ENCODE results near the gene FUT1. TPM values are rescaled to one million over a fixed set of nuclear protein-coding genes. Genes with fewer than 3 reads are reported as not detected.

FUT1 gene
- total RNA-seq, 1 experiment from 2014 or later = 0.06 TPM

DNA sequence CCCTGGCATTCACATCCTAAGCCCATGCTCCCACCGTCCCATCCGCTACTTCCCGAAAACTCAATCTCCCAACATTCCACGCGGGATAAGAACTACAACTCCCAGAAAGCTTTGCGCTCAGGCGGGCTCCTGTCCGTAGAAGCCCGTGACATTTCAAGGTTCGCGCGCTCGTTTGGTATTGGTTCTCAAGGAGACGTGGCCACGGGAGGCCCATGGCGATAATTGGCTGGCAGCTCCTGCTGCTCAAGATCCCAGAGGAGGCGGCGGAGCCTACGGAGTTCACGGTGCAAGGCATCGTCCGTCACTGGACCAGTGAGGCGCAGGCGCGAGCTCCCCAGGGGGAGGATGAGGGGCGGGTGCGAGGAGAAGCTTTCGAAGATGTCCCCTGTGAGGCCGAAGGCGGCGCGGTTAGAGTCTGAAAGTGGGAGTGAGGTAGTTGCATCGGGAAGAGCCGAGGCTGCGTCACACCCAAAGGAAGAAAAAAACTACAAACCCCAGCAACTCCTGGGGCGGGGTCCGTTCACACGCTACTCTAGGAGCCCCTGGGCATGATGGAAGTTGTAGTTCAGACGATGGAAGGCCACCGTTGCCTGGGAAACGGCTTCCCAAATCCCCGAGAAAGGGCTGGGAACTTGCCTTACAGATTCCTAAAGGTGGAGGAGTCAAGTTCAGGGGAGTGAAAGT, 31.7 kb downstream of the FUT1 start:
- Histone ChIP-seq H3K9me3 (ENCODE audit: low read depth, low read length, poor library complexity, severe bottlenecking) (no peaks in the 10 kb centered on the region), H3K4me3 (ENCODE audit: low read depth, low read length, poor library complexity, severe bottlenecking) (peak overlapping the region; percentile 56), H3K36me3 (ENCODE audit: insufficient read depth, low read length, poor library complexity, severe bottlenecking) (no peaks in the 10 kb centered on the region), H3K27ac (ENCODE audit: low read depth, low read length, poor library complexity, severe bottlenecking) (peak overlapping the region; percentile 84), H3K27me3 (replicated peaks; ENCODE audit: insufficient read depth, low read depth, low read length, poor library complexity) (no peaks in the 10 kb centered on the region), H3K4me1 (ENCODE audit: insufficient read depth, low read length, poor library complexity, severe bottlenecking) (peaks cover 50% of the 10 kb centered on the region)
- intact Hi-C loops (cut with micrococcal nuclease; ENCODE audit: unreplicated experiment) = no loop called here
- BruUV-seq (replicated peaks) = no TSS peak
- CTCF ChIA-PET = no interaction called here
- no peak for TF ChIP-seq EZH2 (IDR thresholded peaks at IDR 0.05; ENCODE audit: borderline replicate concordance, low read depth, low read length, poor library complexity, severe bottlenecking)
- TF ChIP-seq, protein P1, sequence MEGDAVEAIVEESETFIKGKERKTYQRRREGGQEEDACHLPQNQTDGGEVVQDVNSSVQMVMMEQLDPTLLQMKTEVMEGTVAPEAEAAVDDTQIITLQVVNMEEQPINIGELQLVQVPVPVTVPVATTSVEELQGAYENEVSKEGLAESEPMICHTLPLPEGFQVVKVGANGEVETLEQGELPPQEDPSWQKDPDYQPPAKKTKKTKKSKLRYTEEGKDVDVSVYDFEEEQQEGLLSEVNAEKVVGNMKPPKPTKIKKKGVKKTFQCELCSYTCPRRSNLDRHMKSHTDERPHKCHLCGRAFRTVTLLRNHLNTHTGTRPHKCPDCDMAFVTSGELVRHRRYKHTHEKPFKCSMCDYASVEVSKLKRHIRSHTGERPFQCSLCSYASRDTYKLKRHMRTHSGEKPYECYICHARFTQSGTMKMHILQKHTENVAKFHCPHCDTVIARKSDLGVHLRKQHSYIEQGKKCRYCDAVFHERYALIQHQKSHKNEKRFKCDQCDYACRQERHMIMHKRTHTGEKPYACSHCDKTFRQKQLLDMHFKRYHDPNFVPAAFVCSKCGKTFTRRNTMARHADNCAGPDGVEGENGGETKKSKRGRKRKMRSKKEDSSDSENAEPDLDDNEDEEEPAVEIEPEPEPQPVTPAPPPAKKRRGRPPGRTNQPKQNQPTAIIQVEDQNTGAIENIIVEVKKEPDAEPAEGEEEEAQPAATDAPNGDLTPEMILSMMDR (conservative IDR thresholded peaks at IDR 0.05; ENCODE audit: low read depth, low read length) = no peak
- peak; percentile 100 for DNase-seq (ENCODE audit: low spot score)
- POLR2A ChIA-PET (ENCODE audit: low non-redundant PET) = no interaction called here

DNA sequence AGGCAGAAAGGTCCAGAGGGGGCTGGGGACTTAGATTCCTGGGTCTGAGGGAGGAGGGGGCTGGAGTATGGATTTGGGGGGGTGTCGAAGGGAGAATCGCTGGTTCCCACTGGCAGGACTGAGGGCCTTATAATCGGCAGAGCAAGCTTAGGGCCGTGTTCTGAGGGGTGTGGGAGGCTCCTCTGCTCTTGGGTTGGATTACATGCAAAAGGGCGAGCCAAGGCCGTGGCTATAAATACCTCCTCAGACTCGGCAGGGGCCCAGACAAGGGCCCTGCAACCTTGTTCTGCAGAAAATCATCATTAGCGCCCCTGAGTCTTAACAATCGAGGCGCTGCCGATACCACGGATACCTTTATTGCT, 32.2 kb downstream of the FUT1 start:
- peaks cover 51% of the 10 kb centered on the region for H3K4me1 ChIP-seq (ENCODE audit: insufficient read depth, low read length, poor library complexity, severe bottlenecking)
- BruUV-seq (replicated peaks) = no TSS peak
- H3K36me3 ChIP-seq (ENCODE audit: insufficient read depth, low read length, poor library complexity, severe bottlenecking) = no peaks in the 10 kb centered on the region
- H3K4me3 ChIP-seq (ENCODE audit: low read depth, low read length, poor library complexity, severe bottlenecking) = peak overlapping the region; percentile 56
- intact Hi-C loops (cut with micrococcal nuclease; ENCODE audit: unreplicated experiment) = no loop called here
- ChIA-PET CTCF (no interaction called here), POLR2A (ENCODE audit: low non-redundant PET) (no interaction called here)
- H3K27me3 ChIP-seq (replicated peaks; ENCODE audit: insufficient read depth, low read depth, low read length, poor library complexity) = no peaks in the 10 kb centered on the region
- H3K9me3 ChIP-seq (ENCODE audit: low read depth, low read length, poor library complexity, severe bottlenecking) = no peaks in the 10 kb centered on the region
- no peak for DNase-seq (ENCODE audit: low spot score)
- TF ChIP-seq EZH2 (IDR thresholded peaks at IDR 0.05; ENCODE audit: borderline replicate concordance, low read depth, low read length, poor library complexity, severe bottlenecking) = no peak
- TF ChIP-seq, protein P1 (conservative IDR thresholded peaks at IDR 0.05; ENCODE audit: low read depth, low read length) = no peak
- H3K27ac ChIP-seq (ENCODE audit: low read depth, low read length, poor library complexity, severe bottlenecking) = peak overlapping the region; percentile 84

DNA sequence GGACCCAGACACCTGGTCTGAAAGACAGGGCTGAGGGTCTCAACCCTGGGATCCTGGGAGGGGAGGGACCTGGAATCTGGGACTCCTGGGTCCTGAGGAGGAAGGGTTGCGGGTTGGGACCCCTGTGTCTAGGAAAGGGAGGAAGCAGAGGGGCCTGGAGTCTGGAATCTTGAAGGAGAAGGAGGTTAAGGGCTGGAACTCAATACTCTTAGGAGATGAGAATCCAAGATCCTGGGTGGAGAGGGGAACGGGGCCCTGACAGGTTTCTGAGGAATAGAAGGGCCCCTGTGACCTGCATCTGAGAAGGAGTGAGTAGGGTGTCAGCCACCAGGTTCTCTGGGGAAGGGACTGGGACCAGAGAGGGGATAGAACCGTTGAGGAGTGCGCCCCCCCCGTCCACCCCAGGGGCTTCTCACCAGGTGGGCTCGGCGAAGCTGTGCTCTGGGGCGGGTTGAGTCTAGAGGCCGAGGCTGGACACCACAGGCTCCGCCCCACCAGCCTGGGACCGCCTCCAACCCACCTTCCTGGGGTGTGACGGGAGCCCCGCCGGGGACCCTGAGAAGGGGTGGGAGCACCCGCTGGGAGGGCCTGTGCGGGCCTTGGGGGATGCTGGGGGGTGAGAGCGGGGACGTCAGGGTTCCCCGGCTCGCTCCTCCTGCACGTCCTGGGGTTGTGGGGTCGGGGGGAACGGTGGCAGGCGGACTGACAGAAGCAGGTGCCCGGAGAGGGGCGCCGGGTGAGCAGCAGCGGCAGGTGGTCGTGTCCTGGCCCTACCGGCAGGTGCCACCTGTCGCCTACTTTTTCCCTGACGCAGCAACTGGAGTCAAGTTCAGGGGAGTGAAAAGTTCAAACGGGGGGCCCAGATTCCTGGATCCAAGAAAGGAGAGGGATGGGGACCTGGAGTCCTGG, 32.9 kb downstream of the FUT1 start, which contains the start of gene MAMSTR:
Gene MAMSTR, minus strand, starts transcription at position 463 of the 909 bp plus-strand sequence. CDS start 694 bp downstream, outside the sequence.
- H3K4me1 ChIP-seq (ENCODE audit: insufficient read depth, low read length, poor library complexity, severe bottlenecking) = peaks cover 52% of the 10 kb centered on the region
- intact Hi-C loops (cut with micrococcal nuclease; ENCODE audit: unreplicated experiment) = no loop called here
- CTCF ChIA-PET = no interaction called here
- H3K27me3 ChIP-seq (replicated peaks; ENCODE audit: insufficient read depth, low read depth, low read length, poor library complexity) = no peaks in the 10 kb centered on the region
- H3K9me3 ChIP-seq (ENCODE audit: low read depth, low read length, poor library complexity, severe bottlenecking) = no peaks in the 10 kb centered on the region
- no peak for DNase-seq (ENCODE audit: low spot score)
- no peaks in the 10 kb centered on the region for H3K36me3 ChIP-seq (ENCODE audit: insufficient read depth, low read length, poor library complexity, severe bottlenecking)
- POLR2A ChIA-PET (ENCODE audit: low non-redundant PET) = no interaction called here
- BruUV-seq (replicated peaks) = no TSS peak
- H3K27ac ChIP-seq (ENCODE audit: low read depth, low read length, poor library complexity, severe bottlenecking) = peak within 1 kb of the TSS; percentile 84
- H3K4me3 ChIP-seq (ENCODE audit: low read depth, low read length, poor library complexity, severe bottlenecking) = peak within 1 kb of the TSS; percentile 56
- TF ChIP-seq, protein P1 (conservative IDR thresholded peaks at IDR 0.05; ENCODE audit: low read depth, low read length) = no peak
- no peak for TF ChIP-seq EZH2 (IDR thresholded peaks at IDR 0.05; ENCODE audit: borderline replicate concordance, low read depth, low read length, poor library complexity, severe bottlenecking)

All from A673 (cell line).